HCT116 (cell line): ENCODE measurements around the gene STRA8. TPM values are rescaled to one million over a fixed set of nuclear protein-coding genes. Genes with fewer than 3 reads are reported as not detected.

Source experiments
- ATAC-seq: fragments of 200-7000 bp; cut with Tn5 transposase; 2 replicates; pipeline ENCODE4 v1.9.1; 2020; ENCODE audit warnings: mild to moderate bottlenecking, moderate library complexity
- BruUV-seq: library from RNA; stranded (reverse); fragments of 400-500 nt; replicated peaks from 2 replicates; lab custom pipeline; 2021; lab: Mats Ljungman, UMichigan
- CTCF ChIA-PET: fragments of 300-600 bp; sonication (Branson Sonifier 250); formaldehyde crosslinking; loops from one replicate; lab custom pipeline; 2021; ENCODE audit warnings: antibody characterized with exemption; lab: Charles Lee
- POLR2A ChIA-PET: fragments of 300-600, 350-600 bp; sonication (Branson Sonifier 250); formaldehyde crosslinking; loops from one replicate; lab custom pipeline; 2021; ENCODE audit warnings: antibody characterized with exemption; lab: Charles Lee
- RAD21 ChIA-PET, 2 experiments: fragments of 300-600 bp; sonication (Branson Sonifier 250); formaldehyde crosslinking; loops; one replicate each; lab custom pipeline; 2023; ENCODE audit warnings: low total read pairs in 2 of 2; ENCODE audit not compliant: uncharacterized antibody in 2 of 2, unreplicated experiment in 2 of 2, low non-redundant PET in 1 of 2; lab: Charles Lee
- DNase-seq: peaks from one replicate; pipeline ENCODE4 v3.0.0-alpha.2; 2010; ENCODE audit warnings: low read depth, low spot score
- H2AFZ ChIP-seq: fragments of 200-600 bp; shearing (Covaris generic), sonication (generic); 2 replicates; pipeline ENCODE4 v1.6.1; 2017; ENCODE audit warnings: low read depth, mixed run types, mixed read lengths, antibody characterized with exemption, low read length; ENCODE audit not compliant: poor library complexity, severe bottlenecking
- H3K27ac ChIP-seq: 2 replicates; pipeline ENCODE4 v1.5.1; 2012; ENCODE audit warnings: low read depth, low read length
- H3K27me3 ChIP-seq: fragments of 200-600 bp; sonication (generic); 2 replicates; pipeline ENCODE4 v1.6.1; 2016; ENCODE audit warnings: mixed run types, low read length, mixed read lengths; ENCODE audit not compliant: insufficient read depth
- H3K36me3 ChIP-seq, 2 experiments: fragments of 200-500 bp in 1 of 2; fragments of 200-600 bp in 1 of 2; sonication (Bioruptor generic) in 1 of 2; sonication (generic) in 1 of 2; 2 replicates each; pipeline versions ENCODE4 v1.5.1 to v1.6.1; 2014 to 2016; ENCODE audit warnings: low read length in 2 of 2, inconsistent platforms in 1 of 2, mixed read lengths in 1 of 2, mixed run types in 1 of 2; ENCODE audit not compliant: insufficient read depth in 2 of 2, control insufficient read depth in 1 of 2
- H3K4me1 ChIP-seq, 2 experiments: fragments of 200-600 bp in 1 of 2; sonication (generic) in 1 of 2; 2 replicates each; pipeline versions ENCODE4 v1.5.1 to v1.6.1; 2012 to 2017; ENCODE audit warnings: low read length in 2 of 2, inconsistent platforms in 1 of 2, mild to moderate bottlenecking in 1 of 2, mixed read lengths in 1 of 2, mixed run types in 1 of 2, moderate library complexity in 1 of 2; ENCODE audit not compliant: insufficient read depth in 2 of 2, control insufficient read depth in 1 of 2
- H3K4me2 ChIP-seq: fragments of 200-600 bp; sonication (generic); 2 replicates; pipeline ENCODE4 v1.6.1; 2017; ENCODE audit warnings: mixed run types, low read length, mixed read lengths
- H3K4me3 ChIP-seq, 2 experiments: fragments of 200-600 bp in 1 of 2; sonication (generic) in 1 of 2; replicated peaks in 1 of 2; 2 replicates each; pipeline ENCODE4 v1.5.1; 2011 to 2016; ENCODE audit warnings: low read length in 2 of 2, control low read depth in 1 of 2, low read depth in 1 of 2, mild to moderate bottlenecking in 1 of 2, mixed read lengths in 1 of 2, mixed run types in 1 of 2
- H3K79me2 ChIP-seq: fragments of 200-600 bp; sonication (generic); 2 replicates; pipeline ENCODE4 v1.6.1; 2017; ENCODE audit warnings: mild to moderate bottlenecking, mixed run types, low read length, moderate library complexity, mixed read lengths; ENCODE audit not compliant: insufficient read depth
- H3K9ac ChIP-seq: fragments of 200-600 bp; sonication (generic); 2 replicates; pipeline ENCODE4 v1.6.1; 2016; ENCODE audit warnings: low read length, mixed read lengths
- H3K9me2 ChIP-seq: fragments of 200-600 bp; sonication (generic), shearing (Covaris generic); 2 replicates; pipeline ENCODE4 v1.6.1; 2017; ENCODE audit warnings: mixed run types, mild to moderate bottlenecking, moderate library complexity; ENCODE audit not compliant: insufficient read depth
- H3K9me3 ChIP-seq, 2 experiments: fragments of 200-500 bp in 1 of 2; fragments of 200-600 bp in 1 of 2; sonication (Bioruptor generic) in 1 of 2; sonication (generic) in 1 of 2; 2 replicates each; pipeline ENCODE4 v1.6.1; 2014 to 2017; ENCODE audit warnings: low read length in 2 of 2, mixed read lengths in 2 of 2, inconsistent platforms in 1 of 2, low read depth in 1 of 2, mild to moderate bottlenecking in 1 of 2, mixed run types in 1 of 2, moderate library complexity in 1 of 2; ENCODE audit not compliant: control insufficient read depth in 1 of 2, insufficient read depth in 1 of 2
- H4K20me1 ChIP-seq: fragments of 200-600 bp; sonication (generic), shearing (Covaris generic); 2 replicates; pipeline ENCODE4 v1.6.1; 2017; ENCODE audit warnings: mixed run types, mild to moderate bottlenecking, moderate library complexity; ENCODE audit not compliant: insufficient read depth
- CEBPB ChIP-seq: IDR thresholded peaks from 2 replicates; pipeline ENCODE4 v1.6.1; 2012; ENCODE audit warnings: low read depth
- ELF1 ChIP-seq: IDR thresholded peaks from 2 replicates; pipeline ENCODE4 v1.6.1; 2012; ENCODE audit warnings: low read depth, borderline replicate concordance
- EZH2 ChIP-seq: fragments of 200-600 bp; sonication (generic); IDR thresholded peaks from 2 replicates; pipeline ENCODE4 v1.6.1; 2017; ENCODE audit warnings: antibody characterized with exemption, mixed run types
- EZH2phosphoT487 ChIP-seq: fragments of 200-600 bp; IDR thresholded peaks from 2 replicates; pipeline ENCODE4 v1.6.1; 2018; ENCODE audit warnings: antibody characterized with exemption, borderline replicate concordance
- POLR2A ChIP-seq: IDR thresholded peaks from 2 replicates; pipeline ENCODE4 v1.7.0; 2011; ENCODE audit warnings: borderline replicate concordance; ENCODE audit not compliant: insufficient read depth, insufficient read length; ENCODE audit errors: extremely low read depth
- RAD21 ChIP-seq: IDR thresholded peaks from 2 replicates; pipeline ENCODE4 v1.6.1; 2012; ENCODE audit warnings: low read depth, mild to moderate bottlenecking
- intact Hi-C: fragments of 100-400 bp; cut with micrococcal nuclease; formaldehyde crosslinking; loops from 2 replicates; pipeline ENCODE4 v1.10.0; 2022
- total RNA-seq: library from RNA; stranded (reverse); gene quantifications from one replicate; pipeline ENCODE4 v1.2.1, GENCODE V29; 2021; ENCODE audit not compliant: unreplicated experiment
- TF ChIP-seq, protein P1 (sequence below), 3 experiments: fragments of 200-600 bp in 1 of 3; sonication (generic) in 1 of 3; IDR thresholded peaks in 2 of 3; conservative IDR thresholded peaks in 1 of 3; 2 replicates each; pipeline ENCODE4 v1.5.1; 2012 to 2017; ENCODE audit warnings: low read depth in 2 of 3, low read length in 2 of 3, antibody characterized with exemption in 1 of 3, borderline replicate concordance in 1 of 3, control low read depth in 1 of 3, mild to moderate bottlenecking in 1 of 3, mixed read lengths in 1 of 3, mixed run types in 1 of 3, moderate library complexity in 1 of 3; ENCODE audit not compliant: insufficient read depth in 1 of 3

STRA8 gene
- total RNA-seq, 1 experiment from 2014 or later, result not detected

DNA sequence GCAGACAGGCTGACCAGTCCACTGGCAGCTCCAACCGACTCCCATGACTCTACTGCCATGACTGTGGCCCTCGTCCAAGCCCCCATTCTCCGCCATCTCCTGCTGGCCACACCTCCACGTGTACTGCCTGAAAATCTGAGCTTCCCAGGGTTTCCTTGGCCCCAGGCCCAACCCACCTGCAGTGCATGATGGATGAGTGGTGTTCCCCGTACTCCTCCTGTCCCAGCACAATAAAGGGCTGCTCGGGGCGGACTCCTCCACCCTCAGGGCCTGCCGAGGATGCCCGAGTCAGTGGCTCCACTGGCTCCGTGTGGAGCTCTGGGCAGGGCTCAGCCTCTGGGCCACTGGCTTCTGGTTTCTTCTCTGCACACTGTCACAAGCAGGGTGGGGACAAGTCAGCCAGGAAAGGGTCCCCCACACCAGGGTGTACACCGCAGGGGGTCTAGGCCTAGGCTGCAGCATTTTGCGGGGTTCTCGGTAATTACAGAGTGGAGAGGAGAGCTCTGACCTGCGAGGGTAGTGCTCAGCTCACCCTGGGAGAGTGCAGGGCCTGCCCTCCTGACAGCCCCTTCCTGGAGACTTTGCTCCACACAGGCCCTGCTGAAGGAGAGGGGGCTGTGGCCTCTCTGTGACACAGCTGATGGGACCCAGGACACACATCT is 37.5 kb upstream of the STRA8 start (continued):
- TF ChIP-seq EZH2phosphoT487 (no peak), ELF1 (no peak), EZH2 (no peak), RAD21 (no peak), CEBPB (no peak)
- TF ChIP-seq, protein P1, sequence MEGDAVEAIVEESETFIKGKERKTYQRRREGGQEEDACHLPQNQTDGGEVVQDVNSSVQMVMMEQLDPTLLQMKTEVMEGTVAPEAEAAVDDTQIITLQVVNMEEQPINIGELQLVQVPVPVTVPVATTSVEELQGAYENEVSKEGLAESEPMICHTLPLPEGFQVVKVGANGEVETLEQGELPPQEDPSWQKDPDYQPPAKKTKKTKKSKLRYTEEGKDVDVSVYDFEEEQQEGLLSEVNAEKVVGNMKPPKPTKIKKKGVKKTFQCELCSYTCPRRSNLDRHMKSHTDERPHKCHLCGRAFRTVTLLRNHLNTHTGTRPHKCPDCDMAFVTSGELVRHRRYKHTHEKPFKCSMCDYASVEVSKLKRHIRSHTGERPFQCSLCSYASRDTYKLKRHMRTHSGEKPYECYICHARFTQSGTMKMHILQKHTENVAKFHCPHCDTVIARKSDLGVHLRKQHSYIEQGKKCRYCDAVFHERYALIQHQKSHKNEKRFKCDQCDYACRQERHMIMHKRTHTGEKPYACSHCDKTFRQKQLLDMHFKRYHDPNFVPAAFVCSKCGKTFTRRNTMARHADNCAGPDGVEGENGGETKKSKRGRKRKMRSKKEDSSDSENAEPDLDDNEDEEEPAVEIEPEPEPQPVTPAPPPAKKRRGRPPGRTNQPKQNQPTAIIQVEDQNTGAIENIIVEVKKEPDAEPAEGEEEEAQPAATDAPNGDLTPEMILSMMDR (IDR thresholded peaks at IDR 0.05 in 2 of 3, conservative IDR thresholded peaks at IDR 0.05 in 1 of 3; ENCODE audit: borderline replicate concordance in 1 of 3, insufficient read depth in 1 of 3, low read depth in 2 of 3, low read length in 2 of 3), result no peak

DNA sequence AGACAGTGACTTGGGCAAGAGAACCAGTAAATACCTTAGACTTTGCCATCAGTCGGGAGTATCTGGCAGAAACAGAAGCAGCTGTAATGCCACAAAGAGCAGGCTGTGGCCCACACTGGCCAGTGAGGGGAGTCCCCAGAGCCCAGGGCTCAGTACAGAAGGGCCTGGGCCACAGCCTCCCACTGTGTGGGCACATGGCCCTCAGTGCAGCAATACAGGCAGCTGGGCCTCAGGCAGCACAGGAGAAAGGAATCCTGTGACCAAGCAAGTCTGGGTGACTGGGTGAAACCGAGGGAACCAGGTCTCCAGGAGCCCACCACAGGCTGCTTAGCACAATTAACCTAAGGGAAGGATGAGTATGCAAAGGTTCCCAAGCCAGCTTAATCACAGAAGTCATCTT is 36.3 kb upstream of the STRA8 start:
- RAD21 ChIA-PET, result no interaction called here
- no peak overlapping the region for H3K4me3 ChIP-seq
- no peak overlapping the region for H2AFZ ChIP-seq
- no peak for TF ChIP-seq POLR2A
- TF ChIP-seq, all 23 proteins: peak for 0
- no peaks in the 10 kb centered on the region for H3K9me3 ChIP-seq
- ChIA-PET CTCF (no interaction called here), POLR2A (no interaction called here)
- H3K36me3 ChIP-seq, result peaks cover 2 to 3% of the 10 kb centered on the region in 2 experiments; a peak in 3 of 4 replicates
- ATAC-seq, result no peak
- no peaks in the 10 kb centered on the region for H3K9me2 ChIP-seq
- no peak for DNase-seq
- H3K79me2 ChIP-seq, result no peaks in the 10 kb centered on the region
- no peaks in the 10 kb centered on the region for H4K20me1 ChIP-seq
- no TSS peak for BruUV-seq
- H3K9ac ChIP-seq, result no peak overlapping the region
- no peaks in the 10 kb centered on the region for H3K4me1 ChIP-seq
- H3K27ac ChIP-seq, result no peak overlapping the region
- intact Hi-C loops, result no loop called here
- no peaks in the 10 kb centered on the region for H3K27me3 ChIP-seq
- no peak overlapping the region for H3K4me2 ChIP-seq
